ENCODE results near the gene HOMER2.

HOMER2 gene

GRCh38 chr15:82802497-82802896 is 150.0 kb downstream of the HOMER2 start:
- Histone ChIP-seq H3K27me3 (peaks cover 15% of the 10 kb centered on the region), H3K4me3 (ENCODE audit: low read depth in 1 of 2, low read length in 1 of 2) (no peak overlapping the region), H3K27ac (no peak overlapping the region), H3K9me3 (no peaks in the 10 kb centered on the region), H3K36me3 (no peaks in the 10 kb centered on the region), H3K4me1 (ENCODE audit: control insufficient read depth in 1 of 2, insufficient read depth in 1 of 2, low read depth in 1 of 2, low read length in 1 of 2) (no peaks in the 10 kb centered on the region)
- no peak for TF ChIP-seq CTCF (IDR thresholded peaks at IDR 0.05)

- H3K4me1 ChIP-seq (ENCODE audit: control insufficient read depth in 1 of 2, insufficient read depth in 1 of 2, low read depth in 1 of 2, low read length in 1 of 2): no peaks in the 10 kb centered on the region
- H3K4me3 ChIP-seq (ENCODE audit: low read depth in 1 of 2, low read length in 1 of 2): no peak overlapping the region
- H3K27me3 ChIP-seq: peaks cover 15% of the 10 kb centered on the region
- no peaks in the 10 kb centered on the region for H3K9me3 ChIP-seq
- no peaks in the 10 kb centered on the region for H3K36me3 ChIP-seq
- H3K27ac ChIP-seq: no peak overlapping the region
- no peak for TF ChIP-seq CTCF (IDR thresholded peaks at IDR 0.05)
Observed at GRCh38 chr15:82799183-82799841, 153.2 kb downstream of the HOMER2 start.

All from neutrophil (primary cell).